T-helper 1 cell treated with Interleukin-12 subunit alpha and Interleukin-12 subunit beta and Interleukin-4 antibody, amounts not matched to agents 30 μg/mL and 1 μg/mL, for 36 hours (primary cell): ENCODE results near the gene PROC.

Source experiments
- H3K27ac Mint-ChIP-seq: one replicate; pipeline ENCODE4 v1.8.0; 2021; ENCODE audit warnings: mild to moderate bottlenecking, mixed read lengths
- H3K27me3 Mint-ChIP-seq: one replicate; pipeline ENCODE4 v1.8.0; 2021; ENCODE audit warnings: low read depth, mixed read lengths
- H3K36me3 Mint-ChIP-seq: one replicate; pipeline ENCODE4 v1.8.0; 2021; ENCODE audit warnings: low read depth, mixed read lengths
- H3K4me1 Mint-ChIP-seq: one replicate; pipeline ENCODE4 v1.8.0; 2021; ENCODE audit warnings: low read depth, mixed read lengths
- H3K4me3 Mint-ChIP-seq: one replicate; pipeline ENCODE4 v1.8.0; 2021; ENCODE audit warnings: mild to moderate bottlenecking, moderate library complexity, mixed read lengths
- H3K9me3 Mint-ChIP-seq: one replicate; pipeline ENCODE4 v1.8.0; 2021; ENCODE audit warnings: mixed read lengths

Gene PROC

GRCh38 chr2:127418300-127419111 is at the start of gene PROC:
PROC (plus strand) TSS chr2:127418427; CDS start chr2:127419943, 1,516 bp downstream.
- H3K4me3 Mint-ChIP-seq = no peak within 1 kb of the TSS
- H3K4me1 Mint-ChIP-seq = peaks cover 16% of the 10 kb centered on the region
- H3K36me3 Mint-ChIP-seq = no peaks in the 10 kb centered on the region
- H3K27me3 Mint-ChIP-seq = peaks cover 47% of the 10 kb centered on the region
- no peak within 1 kb of the TSS for H3K27ac Mint-ChIP-seq
- no peaks in the 10 kb centered on the region for H3K9me3 Mint-ChIP-seq

- Mint-ChIP-seq H3K9me3 (peaks cover 38% of the 10 kb centered on the region), H3K4me3 (no peak overlapping the region), H3K4me1 (peaks cover 15% of the 10 kb centered on the region), H3K27me3 (no peaks in the 10 kb centered on the region), H3K27ac (no peak overlapping the region), H3K36me3 (peaks cover 23% of the 10 kb centered on the region)
Observed at GRCh38 chr2:127370010-127370409, 48.2 kb upstream of the PROC start.

- Mint-ChIP-seq H3K9me3 (peaks cover 44% of the 10 kb centered on the region), H3K36me3 (peaks cover 27% of the 10 kb centered on the region), H3K4me1 (peaks cover 11% of the 10 kb centered on the region), H3K4me3 (no peak overlapping the region), H3K27me3 (no peaks in the 10 kb centered on the region), H3K27ac (peak overlapping the region; percentile 3)
Observed at GRCh38 chr2:127371037-127371436, 47.2 kb upstream of the PROC start.

GRCh38 chr2:127373362-127374083 is 44.7 kb upstream of the PROC start:
- peaks cover 44% of the 10 kb centered on the region for H3K9me3 Mint-ChIP-seq
- H3K36me3 Mint-ChIP-seq = peaks cover 35% of the 10 kb centered on the region
- H3K27ac Mint-ChIP-seq = no peak overlapping the region
- H3K27me3 Mint-ChIP-seq = no peaks in the 10 kb centered on the region
- no peak overlapping the region for H3K4me3 Mint-ChIP-seq
- peaks cover 12% of the 10 kb centered on the region for H3K4me1 Mint-ChIP-seq

GRCh38 chr2:127376257-127376656 is 42.0 kb upstream of the PROC start:
- no peak overlapping the region for H3K27ac Mint-ChIP-seq
- H3K4me1 Mint-ChIP-seq = peaks cover 24% of the 10 kb centered on the region
- H3K27me3 Mint-ChIP-seq = no peaks in the 10 kb centered on the region
- peaks cover 35% of the 10 kb centered on the region for H3K9me3 Mint-ChIP-seq
- no peak overlapping the region for H3K4me3 Mint-ChIP-seq
- H3K36me3 Mint-ChIP-seq = peaks cover 28% of the 10 kb centered on the region

- Mint-ChIP-seq H3K27ac (no peak overlapping the region), H3K4me3 (no peak overlapping the region), H3K27me3 (no peaks in the 10 kb centered on the region), H3K9me3 (peaks cover 27% of the 10 kb centered on the region), H3K36me3 (peaks cover 22% of the 10 kb centered on the region), H3K4me1 (peaks cover 28% of the 10 kb centered on the region)
Observed at GRCh38 chr2:127377262-127377661, 41.0 kb upstream of the PROC start.

GRCh38 chr2:127378720-127379119 is 39.5 kb upstream of the PROC start:
- Mint-ChIP-seq H3K9me3 (peaks cover 16% of the 10 kb centered on the region), H3K36me3 (peaks cover 18% of the 10 kb centered on the region), H3K4me1 (peaks cover 28% of the 10 kb centered on the region), H3K27ac (no peak overlapping the region), H3K27me3 (no peaks in the 10 kb centered on the region), H3K4me3 (no peak overlapping the region)

- Mint-ChIP-seq H3K36me3 (peaks cover 12% of the 10 kb centered on the region), H3K27ac (no peak overlapping the region), H3K27me3 (no peaks in the 10 kb centered on the region), H3K9me3 (peaks cover 7% of the 10 kb centered on the region), H3K4me1 (peaks cover 25% of the 10 kb centered on the region), H3K4me3 (no peak overlapping the region)
Observed at GRCh38 chr2:127379712-127380355, 38.4 kb upstream of the PROC start.

- Mint-ChIP-seq H3K4me1 (peaks cover 42% of the 10 kb centered on the region), H3K9me3 (no peaks in the 10 kb centered on the region), H3K36me3 (peaks cover 6% of the 10 kb centered on the region), H3K27ac (no peak overlapping the region), H3K4me3 (no peak overlapping the region), H3K27me3 (no peaks in the 10 kb centered on the region)
Observed at GRCh38 chr2:127381762-127382161, 36.5 kb upstream of the PROC start.

- H3K9me3 Mint-ChIP-seq = no peaks in the 10 kb centered on the region
- H3K4me1 Mint-ChIP-seq = peaks cover 41% of the 10 kb centered on the region
- H3K4me3 Mint-ChIP-seq = no peak overlapping the region
- no peak overlapping the region for H3K27ac Mint-ChIP-seq
- no peaks in the 10 kb centered on the region for H3K27me3 Mint-ChIP-seq
- H3K36me3 Mint-ChIP-seq = peaks cover 3% of the 10 kb centered on the region
Observed at GRCh38 chr2:127382831-127383230, 35.4 kb upstream of the PROC start.

GRCh38 chr2:127384529-127384928 is 33.7 kb upstream of the PROC start:
- no peaks in the 10 kb centered on the region for H3K9me3 Mint-ChIP-seq
- H3K27ac Mint-ChIP-seq = no peak overlapping the region
- H3K36me3 Mint-ChIP-seq = peaks cover 2% of the 10 kb centered on the region
- no peaks in the 10 kb centered on the region for H3K27me3 Mint-ChIP-seq
- peaks cover 52% of the 10 kb centered on the region for H3K4me1 Mint-ChIP-seq
- no peak overlapping the region for H3K4me3 Mint-ChIP-seq

GRCh38 chr2:127386246-127386645 is 32.0 kb upstream of the PROC start:
- peak overlapping the region; percentile 94 for H3K27ac Mint-ChIP-seq
- peak overlapping the region; percentile 93 for H3K4me3 Mint-ChIP-seq
- peaks cover 50% of the 10 kb centered on the region for H3K4me1 Mint-ChIP-seq
- H3K27me3 Mint-ChIP-seq = no peaks in the 10 kb centered on the region
- no peaks in the 10 kb centered on the region for H3K9me3 Mint-ChIP-seq
- peaks cover 2% of the 10 kb centered on the region for H3K36me3 Mint-ChIP-seq

GRCh38 chr2:127386764-127387654 is 31.2 kb upstream of the PROC start:
- Mint-ChIP-seq H3K27me3 (no peaks in the 10 kb centered on the region), H3K4me1 (peaks cover 47% of the 10 kb centered on the region), H3K9me3 (no peaks in the 10 kb centered on the region), H3K27ac (peak overlapping the region; percentile 94), H3K4me3 (peak overlapping the region; percentile 93), H3K36me3 (peaks cover 2% of the 10 kb centered on the region)
